Measurements from ENCODE around the gene SERTAD2.
A peak's percentile ranks its signal among the peaks of the same experiment; 100 is the strongest.

The SERTAD2 gene

DNA sequence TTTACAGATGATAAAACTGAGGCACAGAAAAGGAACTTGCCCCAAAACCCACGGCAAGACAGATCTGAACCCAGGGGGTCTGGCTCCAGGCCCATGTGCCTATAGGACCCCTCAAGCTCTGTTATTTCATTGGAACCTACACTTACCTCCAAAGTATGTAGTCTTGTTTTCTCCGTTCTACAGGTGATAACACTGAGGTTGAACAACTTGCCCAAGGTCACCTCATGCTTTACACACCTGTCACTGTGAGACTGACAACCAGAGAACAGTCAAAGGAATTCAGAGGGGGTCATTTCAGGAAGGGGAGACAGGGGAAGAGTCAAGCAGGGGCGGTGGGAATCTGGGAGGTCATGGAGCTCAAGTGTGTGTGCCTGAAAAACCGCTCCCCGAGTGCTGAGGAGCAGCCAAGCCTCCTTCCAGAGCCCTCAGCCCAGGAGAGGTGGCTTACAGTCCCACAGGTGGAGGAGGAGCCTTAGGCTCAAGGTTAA is 47.7 kb downstream of the SERTAD2 start:
- FAIRE-seq = no peak

DNA sequence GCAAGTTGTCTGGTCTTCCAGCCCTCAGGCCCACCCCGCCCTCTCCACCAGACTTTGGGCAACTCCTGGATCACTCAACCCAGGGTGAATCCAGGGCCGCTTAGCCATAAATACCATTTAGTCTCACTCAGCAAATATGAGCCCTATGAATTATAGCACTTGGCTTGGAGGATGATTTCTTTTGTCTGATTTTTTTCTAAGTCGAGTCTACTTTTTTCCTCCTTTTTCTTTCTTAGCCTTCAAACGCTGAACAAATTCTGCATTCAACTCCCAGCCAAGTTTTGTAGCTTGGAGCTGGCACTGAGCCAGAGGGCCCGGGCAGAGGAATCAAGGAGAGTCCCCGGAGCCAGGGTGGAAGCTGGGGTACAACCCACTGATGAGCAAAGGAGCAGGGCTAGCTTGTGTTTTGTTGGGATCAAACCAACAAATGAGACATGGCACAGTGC is 48.7 kb downstream of the SERTAD2 start:
- no peak for FAIRE-seq

DNA sequence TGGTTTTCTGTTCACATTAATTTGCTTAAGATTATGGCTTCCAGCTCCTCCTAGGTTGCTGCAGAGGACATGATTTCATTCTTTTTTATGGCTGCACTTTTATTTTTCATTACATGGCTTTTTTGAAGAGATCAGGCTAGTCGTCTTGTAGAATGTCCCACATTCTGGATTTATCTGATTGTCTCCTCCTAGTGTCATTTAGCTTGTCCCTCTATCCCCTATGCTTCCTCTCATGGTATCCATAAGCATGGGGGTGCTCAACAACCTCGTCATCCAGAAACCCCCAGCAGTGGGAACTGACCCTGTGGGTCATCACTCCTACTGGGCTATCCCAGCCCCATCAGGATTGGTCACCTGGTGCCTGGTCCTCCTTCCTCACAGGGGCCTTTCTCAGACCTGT is 49.6 kb downstream of the SERTAD2 start:
- no peak for FAIRE-seq

DNA sequence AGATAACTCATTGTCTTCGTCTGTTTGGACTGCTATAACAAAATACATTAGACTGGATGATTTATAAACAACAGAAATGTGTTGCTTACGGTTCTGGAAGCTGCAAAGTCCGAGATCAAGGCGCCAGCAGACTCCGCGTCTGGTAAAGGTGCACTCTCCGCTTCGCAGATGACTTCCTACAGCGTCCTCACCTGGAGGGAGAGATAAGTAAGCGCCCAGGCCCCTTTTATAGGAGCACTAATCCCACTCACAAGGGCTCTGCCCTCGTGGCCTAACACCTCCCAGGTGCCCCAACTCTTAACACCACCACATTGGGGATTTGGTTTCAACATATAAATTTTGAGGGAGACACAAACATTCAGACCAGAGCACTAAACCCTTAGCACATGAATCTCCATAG is 51.3 kb downstream of the SERTAD2 start:
- FAIRE-seq = no peak

DNA sequence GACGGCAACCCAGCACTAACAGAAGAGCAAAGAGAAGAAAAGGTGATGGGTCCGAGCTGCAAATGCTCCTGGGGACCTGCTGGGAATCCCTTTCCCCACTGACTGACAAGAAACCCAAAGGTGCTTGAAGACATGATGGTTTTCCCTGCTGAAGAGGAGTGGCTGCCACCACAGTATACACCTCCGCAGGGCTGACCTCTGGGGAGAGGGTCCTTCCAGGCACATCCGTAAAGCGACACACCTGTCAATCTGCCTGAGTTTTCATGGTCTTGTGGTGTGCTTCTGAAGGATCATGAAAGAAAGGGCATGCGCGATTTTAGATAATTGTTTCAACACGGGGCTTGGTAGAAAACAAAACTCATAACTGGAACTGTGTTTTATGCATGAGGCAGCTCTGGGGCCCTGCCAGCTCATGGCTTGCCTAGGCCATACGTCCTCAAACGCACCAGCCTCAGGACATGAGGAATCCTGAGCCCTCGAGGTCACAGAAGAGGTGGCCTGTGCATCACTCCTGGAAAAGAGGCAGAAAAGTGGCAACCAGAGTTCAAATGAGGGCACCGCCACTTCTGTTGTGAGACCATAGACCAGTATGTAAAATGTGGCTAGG is 51.8 kb downstream of the SERTAD2 start:
- FAIRE-seq = no peak

DNA sequence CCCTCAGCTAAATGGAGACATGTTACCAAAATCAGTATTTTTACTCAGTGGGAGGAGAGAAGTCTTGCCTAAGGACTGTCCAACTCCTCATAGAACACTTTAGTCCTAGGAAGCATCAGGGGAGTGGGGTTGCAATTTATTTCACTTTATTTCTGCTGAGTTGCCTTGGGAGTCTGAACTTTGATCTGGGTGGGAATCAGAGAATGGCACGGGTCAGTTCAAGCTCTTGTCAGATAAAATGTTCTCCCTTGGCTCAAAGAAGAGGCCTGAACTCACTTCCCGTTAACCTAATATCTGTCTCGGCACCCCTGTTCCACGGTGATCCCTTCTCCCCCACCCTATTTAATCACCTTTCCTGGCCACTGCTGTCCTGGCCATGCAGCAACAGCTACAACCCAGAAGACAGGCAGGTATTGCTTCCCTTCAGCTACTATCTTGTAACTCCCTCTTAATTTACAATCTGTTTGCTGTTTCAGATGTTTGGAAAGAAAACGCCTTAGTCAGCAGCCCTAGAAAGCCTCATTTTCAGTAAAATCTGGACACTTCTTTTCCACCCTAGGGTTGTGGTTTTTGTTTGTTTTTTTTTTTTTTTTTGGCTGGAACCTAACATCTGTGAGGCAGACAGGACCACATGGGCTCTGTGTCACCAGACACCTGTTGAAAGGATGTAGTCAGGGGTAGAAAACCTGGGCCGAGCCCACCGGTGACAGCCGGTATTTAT is 52.5 kb downstream of the SERTAD2 start:
- FAIRE-seq = no peak

DNA sequence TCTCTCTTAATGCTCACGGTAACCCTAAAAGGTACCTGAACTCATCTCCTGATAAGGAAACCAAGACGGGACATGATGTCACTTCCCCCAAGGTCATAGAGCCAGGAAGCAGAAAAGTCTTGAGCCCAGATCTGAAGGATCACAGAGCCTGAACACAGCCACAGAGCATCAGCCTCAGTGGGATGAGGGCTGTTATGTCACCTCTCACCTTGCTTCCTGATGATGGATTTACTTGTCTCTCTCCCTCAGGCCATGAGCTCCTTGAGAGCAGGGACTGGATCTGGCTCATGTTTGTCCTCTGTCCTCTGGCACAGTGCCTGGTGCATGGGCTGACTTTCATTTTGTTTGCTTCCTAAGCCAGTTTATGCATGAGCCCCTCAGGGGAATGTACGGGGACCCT is 54.2 kb downstream of the SERTAD2 start:
- no peak for FAIRE-seq

DNA sequence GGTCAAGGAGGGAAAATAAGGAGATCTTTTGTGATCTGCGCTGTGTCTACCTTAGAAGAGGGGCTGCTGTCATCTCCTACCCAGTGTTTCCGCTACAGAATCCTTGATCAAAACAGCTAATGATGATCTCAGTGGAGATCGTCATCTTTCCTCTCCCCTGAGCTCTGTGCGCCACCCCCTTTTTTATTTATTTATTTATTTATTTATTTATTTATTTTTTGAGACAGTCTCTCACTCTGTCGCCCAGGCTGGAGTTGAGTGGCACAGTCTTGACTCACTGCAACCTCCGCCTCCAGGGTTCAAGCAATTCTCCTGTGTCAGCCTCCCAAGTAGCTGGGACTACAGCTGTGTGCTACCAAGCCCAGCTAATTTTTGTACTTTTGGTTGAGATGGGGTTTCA is 55.5 kb downstream of the SERTAD2 start:
- no peak for FAIRE-seq

DNA sequence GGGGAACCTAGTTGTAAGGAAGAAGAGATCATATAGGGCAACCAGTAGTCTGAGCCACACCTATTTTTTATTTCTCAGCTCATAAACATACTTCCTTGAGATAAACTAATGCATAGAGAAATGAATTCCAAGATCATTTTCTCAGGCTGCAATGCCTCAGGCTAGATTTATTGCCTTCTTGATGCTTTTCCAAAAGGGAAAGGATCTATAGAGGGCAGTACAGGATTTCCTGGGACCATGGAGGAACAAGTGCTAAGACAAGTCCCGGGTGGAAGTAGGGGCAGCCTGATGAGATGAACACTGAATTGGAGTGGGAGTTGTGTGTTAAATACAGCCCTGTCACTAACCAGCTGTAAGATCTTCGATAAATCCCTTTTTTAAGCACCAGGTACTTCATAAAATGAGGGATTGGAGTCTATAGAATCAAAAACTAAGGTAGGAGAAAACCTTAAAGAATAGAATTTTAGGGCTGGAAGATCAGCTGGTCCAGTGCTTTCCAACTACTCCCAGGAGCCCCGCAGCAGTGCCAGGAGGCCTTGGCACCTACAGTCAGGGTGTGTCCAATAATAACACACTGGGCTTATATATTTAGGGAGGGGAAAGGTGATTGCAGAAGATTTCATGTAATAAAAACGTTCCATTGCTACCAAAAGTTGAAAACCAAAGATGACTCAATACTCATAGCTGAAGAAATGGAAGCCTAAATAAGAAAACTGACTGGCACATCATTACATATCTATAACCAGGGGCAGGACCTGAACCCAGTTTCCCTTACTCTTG is 58.1 kb downstream of the SERTAD2 start:
- no peak for FAIRE-seq

DNA sequence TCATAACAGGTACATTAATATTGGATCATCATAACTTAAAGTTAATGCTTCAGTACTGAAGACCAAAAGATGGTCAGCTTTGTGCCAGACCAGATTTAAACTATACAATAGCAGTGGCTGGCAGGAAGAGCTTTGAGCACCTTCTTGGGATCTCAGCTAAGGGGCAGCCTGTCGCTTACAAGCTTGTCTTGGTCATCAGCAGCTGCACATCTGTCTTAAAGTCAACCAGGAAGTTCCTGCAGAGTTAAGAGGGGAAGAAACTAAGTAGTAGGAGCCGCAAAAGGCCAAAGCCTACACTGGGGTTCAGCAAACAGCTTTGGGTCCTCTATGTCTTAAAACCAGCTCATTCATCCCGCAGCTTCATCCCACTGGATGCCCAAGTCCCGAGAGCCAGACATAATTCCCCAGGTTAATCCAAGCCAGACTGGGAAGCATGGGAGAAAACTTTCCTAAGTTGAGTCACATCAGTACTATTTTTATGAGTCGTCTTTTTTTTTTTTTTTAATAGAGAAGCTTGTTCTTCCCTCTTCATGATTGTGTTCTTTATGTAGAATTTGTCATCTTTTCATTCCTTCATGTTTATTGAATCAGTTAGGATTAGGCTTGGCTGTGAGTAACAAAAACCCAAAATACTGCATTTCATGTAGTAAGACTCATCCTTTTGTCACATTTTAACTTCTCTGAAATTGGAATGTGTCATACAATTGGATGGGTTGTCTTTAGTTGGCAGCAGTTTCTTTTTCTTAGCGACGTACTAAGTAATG is 59.3 kb downstream of the SERTAD2 start:
- no peak for FAIRE-seq

DNA sequence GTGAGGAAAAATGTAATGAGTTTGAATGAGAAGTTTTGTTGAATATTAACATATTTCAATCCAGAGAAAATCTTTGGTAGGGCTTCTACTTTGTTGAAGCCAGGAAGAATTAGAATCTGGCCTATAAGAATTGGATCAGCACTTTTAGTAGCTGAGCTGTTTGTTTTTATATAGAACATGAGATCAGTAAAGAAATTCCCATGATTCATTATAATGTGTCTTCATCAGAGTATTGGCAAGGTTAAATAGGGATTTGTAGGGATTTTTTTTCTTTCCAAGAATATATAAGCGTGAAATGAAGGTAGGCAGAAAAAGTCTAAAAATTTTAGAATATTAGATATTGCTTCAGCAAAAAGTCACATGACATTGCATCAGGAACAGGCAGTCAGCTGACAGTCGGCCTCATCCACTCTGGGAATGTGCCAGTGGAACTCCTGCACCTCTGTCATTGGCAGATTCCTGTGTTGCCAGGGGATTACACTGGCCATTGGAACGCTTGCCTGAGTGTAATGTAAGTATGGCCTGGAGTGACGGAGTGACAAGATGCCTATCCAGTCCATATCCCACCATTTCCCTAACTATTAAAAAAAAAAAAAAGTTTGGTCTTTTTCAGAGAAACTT is 60.6 kb downstream of the SERTAD2 start:
- no peak for FAIRE-seq

DNA sequence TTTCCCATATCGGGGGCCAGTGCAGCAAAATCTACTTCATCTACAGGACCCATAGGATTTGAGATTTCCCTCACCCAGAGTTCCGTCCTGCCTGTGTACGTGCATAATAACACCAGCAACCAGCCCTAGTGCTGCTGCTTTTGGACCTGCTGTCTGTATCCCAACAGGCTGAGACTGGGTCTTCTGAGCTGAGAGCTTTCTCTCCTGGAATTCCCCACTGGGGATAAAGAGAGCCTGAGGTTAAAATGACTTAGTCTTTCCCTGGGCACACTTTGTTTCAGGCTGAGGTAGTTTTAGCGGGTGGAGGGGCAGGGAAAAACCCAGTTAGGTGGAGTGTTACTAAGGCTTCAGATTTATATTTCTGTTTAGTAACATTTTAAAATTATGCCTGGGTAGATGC is 62.5 kb downstream of the SERTAD2 start:
- no peak for FAIRE-seq

DNA sequence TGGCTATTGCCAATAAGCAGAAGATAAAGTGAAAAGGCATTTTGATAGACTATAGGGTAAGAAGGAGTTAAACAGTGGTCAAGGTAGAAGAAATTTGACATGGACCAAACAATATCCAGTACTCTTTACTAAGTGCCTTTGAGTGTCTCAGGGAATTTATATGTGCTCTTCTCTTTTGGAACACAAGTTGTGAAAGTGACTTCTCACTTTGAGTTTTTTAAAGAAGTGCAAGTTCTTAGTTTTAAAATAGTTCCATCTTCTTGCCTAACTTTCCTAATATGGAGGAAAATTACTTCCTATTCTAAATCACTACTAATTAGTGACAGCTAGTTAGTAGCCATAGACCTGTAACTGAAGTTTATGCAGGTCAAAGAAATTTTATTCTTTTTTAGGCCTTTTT is 66.2 kb downstream of the SERTAD2 start:
- FAIRE-seq = no peak

DNA sequence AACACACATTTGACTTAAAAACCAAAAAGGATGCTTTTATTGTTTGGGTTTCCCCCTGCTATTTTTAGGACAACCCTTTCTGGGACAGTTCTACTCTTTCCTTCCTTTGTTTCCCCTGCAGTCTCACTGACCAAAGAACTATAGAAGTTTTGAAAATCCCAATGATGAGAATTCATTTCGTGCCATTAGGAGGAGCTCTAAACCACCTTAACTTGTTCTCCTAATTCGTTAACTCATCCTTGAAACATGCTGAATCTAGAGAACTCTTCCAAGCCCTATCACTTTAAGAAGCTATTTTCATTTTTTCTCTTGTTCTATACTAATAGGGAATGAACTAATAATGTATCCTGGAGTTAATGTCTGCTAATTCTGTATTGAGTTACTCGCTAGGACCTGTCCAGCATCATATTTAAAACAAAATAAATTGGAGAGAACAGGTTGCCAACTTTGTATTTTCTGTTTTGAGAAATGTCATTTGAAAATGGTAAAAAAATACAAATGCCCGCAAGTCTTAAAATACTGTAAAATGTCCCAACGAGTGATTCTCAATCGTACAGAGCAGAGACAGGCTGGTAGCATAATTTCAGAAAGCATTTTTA is 66.7 kb downstream of the SERTAD2 start:
- FAIRE-seq = peak; percentile 98

DNA sequence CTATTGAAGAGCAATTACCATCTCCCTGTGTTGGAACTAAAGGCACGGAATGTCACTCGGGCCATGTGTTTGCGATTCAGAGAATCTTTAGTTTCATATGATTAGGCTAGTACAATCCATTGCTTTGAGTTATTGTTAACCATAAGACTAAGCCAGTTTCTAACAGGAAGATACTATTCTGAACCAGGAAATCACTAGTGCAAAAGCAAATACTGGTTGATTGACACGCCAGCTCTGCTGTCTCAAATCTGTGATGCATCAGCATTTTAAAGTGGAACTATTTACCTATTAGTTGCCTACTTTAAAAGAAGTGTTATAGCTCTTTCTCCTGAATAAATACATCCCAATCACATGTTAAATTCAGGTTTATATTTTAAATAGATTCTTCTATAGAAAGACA is 67.7 kb downstream of the SERTAD2 start:
- no peak for FAIRE-seq

DNA sequence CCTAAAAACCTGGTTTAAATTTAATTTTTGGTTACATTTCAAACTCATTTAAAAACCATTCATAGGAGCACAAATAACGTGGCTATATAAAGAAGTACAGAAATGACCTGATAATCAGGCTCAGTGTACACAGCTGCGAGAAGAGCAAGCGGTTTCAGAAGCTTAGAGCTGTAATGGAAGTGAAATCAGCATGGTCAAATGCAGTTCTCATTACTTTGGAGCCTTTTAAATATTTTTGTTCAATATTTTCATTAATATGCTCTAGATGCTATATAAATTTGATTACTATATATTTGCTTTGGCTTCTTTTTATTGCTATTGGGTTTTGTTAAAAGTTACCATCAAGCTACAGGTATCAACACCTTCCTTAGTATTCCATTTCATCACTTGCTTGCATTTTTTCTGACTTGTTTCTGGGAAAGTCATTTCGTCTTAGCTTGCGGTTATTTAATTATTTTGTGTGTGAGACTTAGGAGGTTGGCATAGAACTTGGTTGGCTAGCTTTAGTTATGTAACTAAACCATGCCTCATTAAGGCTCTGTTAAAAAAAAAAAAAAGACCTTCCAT is 70.9 kb downstream of the SERTAD2 start:
- FAIRE-seq = no peak

DNA sequence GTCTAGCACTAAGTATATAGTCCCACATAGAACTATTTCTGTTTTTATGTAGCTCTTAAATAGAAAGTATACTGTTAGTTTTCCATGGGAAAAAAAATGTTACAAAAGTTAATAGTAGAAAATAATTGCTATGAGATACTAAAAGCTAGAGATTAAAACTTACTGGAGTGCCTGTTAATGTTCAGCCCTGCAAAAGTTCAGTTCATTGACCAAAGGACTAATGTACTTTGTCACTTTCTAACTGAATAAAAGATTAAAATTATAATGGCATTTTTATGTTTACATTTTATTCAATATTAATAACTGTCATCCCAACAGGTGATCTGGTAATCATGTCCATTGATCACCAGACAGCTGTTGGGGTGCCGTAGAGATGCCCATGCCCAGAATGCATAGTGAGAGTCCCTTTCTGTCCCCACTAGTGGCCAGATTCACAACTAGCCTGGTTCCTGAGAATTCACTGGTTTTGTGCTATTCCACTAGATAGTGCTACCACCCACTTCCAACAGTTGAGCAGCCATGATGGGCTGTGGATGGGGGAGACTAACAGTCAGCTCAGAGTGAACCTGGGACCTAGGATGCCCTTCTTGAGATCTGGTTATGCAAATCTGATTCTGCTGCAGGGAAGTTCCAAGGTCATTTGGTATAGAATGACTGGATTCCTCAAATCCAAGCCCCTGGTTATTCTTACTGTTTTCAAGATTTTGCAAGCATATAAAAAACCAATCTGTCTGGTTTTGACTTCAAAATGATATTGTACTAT is 71.8 kb downstream of the SERTAD2 start:
- no peak for FAIRE-seq
